ENCODE results near the gene CASP4.

DNA sequence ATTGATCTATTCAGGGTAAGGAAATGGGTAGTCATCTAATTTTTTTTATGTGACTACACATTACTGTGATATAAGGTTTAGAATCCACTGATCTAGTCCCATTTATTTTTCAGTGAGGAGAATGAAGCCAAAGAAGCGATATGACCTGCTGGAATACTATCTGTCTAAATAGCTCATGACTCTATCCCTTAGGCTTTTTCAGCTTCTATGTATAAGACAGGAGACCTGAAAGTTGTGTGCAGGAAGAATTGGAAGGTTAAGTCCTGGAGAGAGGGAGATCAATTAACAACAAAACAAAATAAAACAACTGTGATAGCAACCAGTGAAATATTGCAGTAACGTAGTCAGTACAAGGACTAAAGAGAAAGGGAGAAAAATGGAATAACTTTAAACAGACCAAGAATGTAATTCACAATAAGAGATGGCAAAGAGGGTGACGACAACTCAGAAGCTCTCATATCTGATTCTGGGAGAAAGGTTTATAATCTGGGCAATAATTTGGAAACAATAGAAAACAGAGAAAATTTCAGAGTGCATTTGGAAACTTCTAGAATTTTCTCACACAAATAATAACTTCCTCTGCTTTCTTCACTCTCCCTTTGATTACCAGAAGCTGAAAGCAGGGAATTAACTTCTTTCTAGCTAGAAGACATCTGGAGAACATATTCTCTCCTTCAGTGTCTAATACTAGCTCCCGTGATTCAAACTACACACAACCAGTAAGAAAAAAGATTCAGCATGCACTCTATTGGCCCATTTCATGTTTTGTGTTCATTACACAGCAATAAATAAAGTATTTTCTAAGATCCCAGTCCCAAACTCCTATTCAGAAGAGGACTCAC is 50.9 kb downstream of the CASP4 start:
- TF ChIP-seq RAD21 (IDR thresholded peaks at IDR 0.05) (no peak), TAF1 (conservative IDR thresholded peaks at IDR 0.05) (no peak), YY1 (IDR thresholded peaks at IDR 0.05) (no peak), RXRA (IDR thresholded peaks at IDR 0.05) (no peak), JUND (IDR thresholded peaks at IDR 0.05) (no peak)
- TF ChIP-seq, protein P1, sequence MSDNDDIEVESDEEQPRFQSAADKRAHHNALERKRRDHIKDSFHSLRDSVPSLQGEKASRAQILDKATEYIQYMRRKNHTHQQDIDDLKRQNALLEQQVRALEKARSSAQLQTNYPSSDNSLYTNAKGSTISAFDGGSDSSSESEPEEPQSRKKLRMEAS (IDR thresholded peaks at IDR 0.05): no peak
- TF ChIP-seq, protein P2, sequence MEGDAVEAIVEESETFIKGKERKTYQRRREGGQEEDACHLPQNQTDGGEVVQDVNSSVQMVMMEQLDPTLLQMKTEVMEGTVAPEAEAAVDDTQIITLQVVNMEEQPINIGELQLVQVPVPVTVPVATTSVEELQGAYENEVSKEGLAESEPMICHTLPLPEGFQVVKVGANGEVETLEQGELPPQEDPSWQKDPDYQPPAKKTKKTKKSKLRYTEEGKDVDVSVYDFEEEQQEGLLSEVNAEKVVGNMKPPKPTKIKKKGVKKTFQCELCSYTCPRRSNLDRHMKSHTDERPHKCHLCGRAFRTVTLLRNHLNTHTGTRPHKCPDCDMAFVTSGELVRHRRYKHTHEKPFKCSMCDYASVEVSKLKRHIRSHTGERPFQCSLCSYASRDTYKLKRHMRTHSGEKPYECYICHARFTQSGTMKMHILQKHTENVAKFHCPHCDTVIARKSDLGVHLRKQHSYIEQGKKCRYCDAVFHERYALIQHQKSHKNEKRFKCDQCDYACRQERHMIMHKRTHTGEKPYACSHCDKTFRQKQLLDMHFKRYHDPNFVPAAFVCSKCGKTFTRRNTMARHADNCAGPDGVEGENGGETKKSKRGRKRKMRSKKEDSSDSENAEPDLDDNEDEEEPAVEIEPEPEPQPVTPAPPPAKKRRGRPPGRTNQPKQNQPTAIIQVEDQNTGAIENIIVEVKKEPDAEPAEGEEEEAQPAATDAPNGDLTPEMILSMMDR (IDR thresholded peaks at IDR 0.05; ENCODE audit: low read depth, low read length, missing input control): no peak
- TF ChIP-seq, protein P3, sequence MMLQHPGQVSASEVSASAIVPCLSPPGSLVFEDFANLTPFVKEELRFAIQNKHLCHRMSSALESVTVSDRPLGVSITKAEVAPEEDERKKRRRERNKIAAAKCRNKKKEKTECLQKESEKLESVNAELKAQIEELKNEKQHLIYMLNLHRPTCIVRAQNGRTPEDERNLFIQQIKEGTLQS (IDR thresholded peaks at IDR 0.05): no peak
- TF ChIP-seq, protein P4, sequence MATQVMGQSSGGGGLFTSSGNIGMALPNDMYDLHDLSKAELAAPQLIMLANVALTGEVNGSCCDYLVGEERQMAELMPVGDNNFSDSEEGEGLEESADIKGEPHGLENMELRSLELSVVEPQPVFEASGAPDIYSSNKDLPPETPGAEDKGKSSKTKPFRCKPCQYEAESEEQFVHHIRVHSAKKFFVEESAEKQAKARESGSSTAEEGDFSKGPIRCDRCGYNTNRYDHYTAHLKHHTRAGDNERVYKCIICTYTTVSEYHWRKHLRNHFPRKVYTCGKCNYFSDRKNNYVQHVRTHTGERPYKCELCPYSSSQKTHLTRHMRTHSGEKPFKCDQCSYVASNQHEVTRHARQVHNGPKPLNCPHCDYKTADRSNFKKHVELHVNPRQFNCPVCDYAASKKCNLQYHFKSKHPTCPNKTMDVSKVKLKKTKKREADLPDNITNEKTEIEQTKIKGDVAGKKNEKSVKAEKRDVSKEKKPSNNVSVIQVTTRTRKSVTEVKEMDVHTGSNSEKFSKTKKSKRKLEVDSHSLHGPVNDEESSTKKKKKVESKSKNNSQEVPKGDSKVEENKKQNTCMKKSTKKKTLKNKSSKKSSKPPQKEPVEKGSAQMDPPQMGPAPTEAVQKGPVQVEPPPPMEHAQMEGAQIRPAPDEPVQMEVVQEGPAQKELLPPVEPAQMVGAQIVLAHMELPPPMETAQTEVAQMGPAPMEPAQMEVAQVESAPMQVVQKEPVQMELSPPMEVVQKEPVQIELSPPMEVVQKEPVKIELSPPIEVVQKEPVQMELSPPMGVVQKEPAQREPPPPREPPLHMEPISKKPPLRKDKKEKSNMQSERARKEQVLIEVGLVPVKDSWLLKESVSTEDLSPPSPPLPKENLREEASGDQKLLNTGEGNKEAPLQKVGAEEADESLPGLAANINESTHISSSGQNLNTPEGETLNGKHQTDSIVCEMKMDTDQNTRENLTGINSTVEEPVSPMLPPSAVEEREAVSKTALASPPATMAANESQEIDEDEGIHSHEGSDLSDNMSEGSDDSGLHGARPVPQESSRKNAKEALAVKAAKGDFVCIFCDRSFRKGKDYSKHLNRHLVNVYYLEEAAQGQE (IDR thresholded peaks at IDR 0.05): no peak
- TF ChIP-seq, protein P5, sequence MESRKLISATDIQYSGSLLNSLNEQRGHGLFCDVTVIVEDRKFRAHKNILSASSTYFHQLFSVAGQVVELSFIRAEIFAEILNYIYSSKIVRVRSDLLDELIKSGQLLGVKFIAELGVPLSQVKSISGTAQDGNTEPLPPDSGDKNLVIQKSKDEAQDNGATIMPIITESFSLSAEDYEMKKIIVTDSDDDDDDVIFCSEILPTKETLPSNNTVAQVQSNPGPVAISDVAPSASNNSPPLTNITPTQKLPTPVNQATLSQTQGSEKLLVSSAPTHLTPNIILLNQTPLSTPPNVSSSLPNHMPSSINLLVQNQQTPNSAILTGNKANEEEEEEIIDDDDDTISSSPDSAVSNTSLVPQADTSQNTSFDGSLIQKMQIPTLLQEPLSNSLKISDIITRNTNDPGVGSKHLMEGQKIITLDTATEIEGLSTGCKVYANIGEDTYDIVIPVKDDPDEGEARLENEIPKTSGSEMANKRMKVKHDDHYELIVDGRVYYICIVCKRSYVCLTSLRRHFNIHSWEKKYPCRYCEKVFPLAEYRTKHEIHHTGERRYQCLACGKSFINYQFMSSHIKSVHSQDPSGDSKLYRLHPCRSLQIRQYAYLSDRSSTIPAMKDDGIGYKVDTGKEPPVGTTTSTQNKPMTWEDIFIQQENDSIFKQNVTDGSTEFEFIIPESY (IDR thresholded peaks at IDR 0.05): no peak
